NOMO-1 (cell line): Measurements from ENCODE around the gene THRA.
"Not testable (repeated sequence)": the region's sequence is repeated elsewhere in the genome, so short reads cannot be mapped to it uniquely, and the experiment has no call there.

Experiments used
- DNase-seq, 2 experiments: peaks; one replicate each; lab custom pipeline; 2025; ENCODE audit not compliant: unreplicated experiment in 2 of 2; lab: John Stamatoyannopoulos, UW

THRA gene

DNA sequence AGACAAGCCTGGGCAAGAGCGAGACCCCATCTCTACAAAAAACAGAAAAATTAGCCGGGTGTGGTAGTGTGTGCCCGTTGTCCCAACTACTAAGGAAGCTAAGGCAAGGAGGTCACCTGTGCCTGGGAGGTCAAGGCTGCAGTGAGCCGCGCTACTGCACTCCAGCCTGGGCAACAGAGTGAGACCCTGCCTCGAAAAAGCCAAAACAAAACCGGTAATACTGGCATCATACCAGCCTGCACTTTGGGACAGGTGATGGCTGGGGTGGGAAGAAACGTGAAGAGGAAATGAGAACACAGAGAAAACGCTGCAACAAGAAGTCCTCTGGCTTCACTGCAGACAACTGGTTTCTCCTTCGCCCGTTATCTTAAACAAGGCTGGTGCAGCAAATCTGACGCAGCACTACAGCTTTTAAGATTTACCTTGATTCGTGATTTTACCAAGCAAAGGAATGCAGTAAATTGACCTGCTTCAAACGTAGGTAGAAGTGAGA, 76.8 kb downstream of the THRA start:
- DNase-seq = peak in 1 of 2 experiments; percentile 69

DNA sequence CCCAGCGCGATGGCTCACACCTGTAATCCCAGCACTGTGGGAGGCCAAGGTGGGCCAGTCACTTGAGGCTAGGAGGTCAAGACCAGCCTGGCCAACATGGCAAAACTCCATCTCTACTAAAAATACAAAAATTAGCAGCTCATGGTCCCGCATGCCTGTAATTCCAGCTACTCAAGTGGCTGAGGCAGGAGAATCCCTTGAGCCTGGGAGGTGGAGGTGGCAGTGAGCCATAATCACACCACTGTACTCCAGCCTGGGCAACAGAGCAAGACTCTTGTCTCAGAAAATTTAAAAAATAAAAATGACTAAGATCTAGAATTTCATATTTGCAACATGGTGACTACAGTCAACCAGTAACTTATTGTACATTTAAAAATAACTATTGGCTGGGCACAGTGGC, 80.4 kb downstream of the THRA start:
- not testable (repeated sequence) for DNase-seq
